ENCODE data around the gene TET2. TPM values are rescaled to one million over a fixed set of nuclear protein-coding genes. Genes with fewer than 3 reads are reported as not detected.

The TET2 gene
- total RNA-seq, 2 experiments from 2014 or later = 0.19 TPM; not detected in 1

- DNase-seq (ENCODE audit: low spot score) = no peak
- Histone ChIP-seq H3K27ac (ENCODE audit: low read depth, low read length, poor library complexity, severe bottlenecking) (no peak overlapping the region), H3K4me3 (ENCODE audit: low read depth, low read length, poor library complexity, severe bottlenecking) (no peak overlapping the region), H3K4me1 (ENCODE audit: insufficient read depth, low read length, poor library complexity, severe bottlenecking) (no peaks in the 10 kb centered on the region), H3K9me2 (ENCODE audit: insufficient read depth, low read length) (no peaks in the 10 kb centered on the region), H2AFZ (ENCODE audit: low read length) (no peak overlapping the region), H3K9me3 (ENCODE audit: low read length) (no peaks in the 10 kb centered on the region), H3K36me3 (ENCODE audit: insufficient read depth, low read length) (no peaks in the 10 kb centered on the region), H3K4me2 (ENCODE audit: low read length) (no peak overlapping the region), H4K20me1 (ENCODE audit: insufficient read depth, low read length) (no peaks in the 10 kb centered on the region), H3K79me2 (ENCODE audit: insufficient read depth, low read depth, low read length) (no peaks in the 10 kb centered on the region)
- ChIA-PET CTCF (ENCODE audit: unreplicated experiment) (no interaction called here), POLR2A (no interaction called here)
- BruUV-seq (replicated peaks) = no TSS peak
- intact Hi-C loops (cut with micrococcal nuclease; ENCODE audit: unreplicated experiment) = no loop called here
- TF ChIP-seq CTCF (conservative IDR thresholded peaks at IDR 0.05; ENCODE audit: low read length) = no peak
- TF ChIP-seq EZH2phosphoT487 (IDR thresholded peaks at IDR 0.05; ENCODE audit: borderline replicate concordance, low read depth, low read length) = no peak
Observed at GRCh38 chr4:105306820-105307219, 160.1 kb downstream of the TET2 start.

- no peak overlapping the region for H3K4me2 ChIP-seq (ENCODE audit: low read length)
- no peaks in the 10 kb centered on the region for H4K20me1 ChIP-seq (ENCODE audit: insufficient read depth, low read length)
- CTCF ChIA-PET (ENCODE audit: unreplicated experiment) = no interaction called here
- no peaks in the 10 kb centered on the region for H3K9me2 ChIP-seq (ENCODE audit: insufficient read depth, low read length)
- H3K79me2 ChIP-seq (ENCODE audit: insufficient read depth, low read depth, low read length) = no peaks in the 10 kb centered on the region
- no TSS peak for BruUV-seq (replicated peaks)
- no peaks in the 10 kb centered on the region for H3K9me3 ChIP-seq (ENCODE audit: low read length)
- TF ChIP-seq CTCF (conservative IDR thresholded peaks at IDR 0.05; ENCODE audit: low read length) (no peak), EZH2phosphoT487 (IDR thresholded peaks at IDR 0.05; ENCODE audit: borderline replicate concordance, low read depth, low read length) (no peak)
- H3K4me3 ChIP-seq (ENCODE audit: low read depth, low read length, poor library complexity, severe bottlenecking) = no peak overlapping the region
- DNase-seq (ENCODE audit: low spot score) = no peak
- no peaks in the 10 kb centered on the region for H3K4me1 ChIP-seq (ENCODE audit: insufficient read depth, low read length, poor library complexity, severe bottlenecking)
- H3K27ac ChIP-seq (ENCODE audit: low read depth, low read length, poor library complexity, severe bottlenecking) = no peak overlapping the region
- POLR2A ChIA-PET = no interaction called here
- no peaks in the 10 kb centered on the region for H3K36me3 ChIP-seq (ENCODE audit: insufficient read depth, low read length)
- intact Hi-C loops (cut with micrococcal nuclease; ENCODE audit: unreplicated experiment) = no loop called here
- no peak overlapping the region for H2AFZ ChIP-seq (ENCODE audit: low read length)
Observed at GRCh38 chr4:105318486-105318885, 171.8 kb downstream of the TET2 start.

GRCh38 chr4:105327222-105327621 is 180.5 kb downstream of the TET2 start:
- no peak overlapping the region for H3K4me2 ChIP-seq (ENCODE audit: low read length)
- H3K79me2 ChIP-seq (ENCODE audit: insufficient read depth, low read depth, low read length) = no peaks in the 10 kb centered on the region
- H4K20me1 ChIP-seq (ENCODE audit: insufficient read depth, low read length) = no peaks in the 10 kb centered on the region
- no peaks in the 10 kb centered on the region for H3K36me3 ChIP-seq (ENCODE audit: insufficient read depth, low read length)
- no TSS peak for BruUV-seq (replicated peaks)
- TF ChIP-seq EZH2phosphoT487 (IDR thresholded peaks at IDR 0.05; ENCODE audit: borderline replicate concordance, low read depth, low read length) (no peak), CTCF (conservative IDR thresholded peaks at IDR 0.05; ENCODE audit: low read length) (no peak)
- H2AFZ ChIP-seq (ENCODE audit: low read length) = no peak overlapping the region
- CTCF ChIA-PET (ENCODE audit: unreplicated experiment) = no interaction called here
- no peak overlapping the region for H3K4me3 ChIP-seq (ENCODE audit: low read depth, low read length, poor library complexity, severe bottlenecking)
- H3K9me3 ChIP-seq (ENCODE audit: low read length) = no peaks in the 10 kb centered on the region
- H3K9me2 ChIP-seq (ENCODE audit: insufficient read depth, low read length) = no peaks in the 10 kb centered on the region
- POLR2A ChIA-PET = interaction anchor here (0.5 to 1.3 kb wide), 2 partner anchors 11 to 33 kb away, joined by 3 to 4 read pairs; no protein-coding TSS in a partner anchor
- no peak for DNase-seq (ENCODE audit: low spot score)
- intact Hi-C loops (cut with micrococcal nuclease; ENCODE audit: unreplicated experiment) = no loop called here
- no peak overlapping the region for H3K27ac ChIP-seq (ENCODE audit: low read depth, low read length, poor library complexity, severe bottlenecking)
- H3K4me1 ChIP-seq (ENCODE audit: insufficient read depth, low read length, poor library complexity, severe bottlenecking) = no peaks in the 10 kb centered on the region
